Fibroblast of villous mesenchyme (primary cell): ENCODE data around the gene MTCP1. TPM values are rescaled to one million over a fixed set of nuclear protein-coding genes. Genes with fewer than 3 reads are reported as not detected.

Experiments
- DNase-seq: peaks from one replicate; pipeline ENCODE4 v3.0.0-alpha.2; 2010; ENCODE audit warnings: low read depth
- H3K4me3 ChIP-seq: 2 replicates; pipeline ENCODE4 v1.5.1; 2011; ENCODE audit warnings: low read depth, mild to moderate bottlenecking, low read length
- total RNA-seq: library from RNA; depleted of rRNA; stranded (reverse); fragments of >200 nt; gene quantifications from 2 replicates; pipeline ENCODE4 v1.2.3, GENCODE V29; 2012
- TF ChIP-seq, protein P1 (sequence below): IDR thresholded peaks from 2 replicates; pipeline ENCODE4 v1.5.1; 2012; ENCODE audit warnings: low read depth, mild to moderate bottlenecking, low read length; ENCODE audit not compliant: insufficient read depth

MTCP1 gene
- total RNA-seq, 1 donor = 2.2 TPM

DNA sequence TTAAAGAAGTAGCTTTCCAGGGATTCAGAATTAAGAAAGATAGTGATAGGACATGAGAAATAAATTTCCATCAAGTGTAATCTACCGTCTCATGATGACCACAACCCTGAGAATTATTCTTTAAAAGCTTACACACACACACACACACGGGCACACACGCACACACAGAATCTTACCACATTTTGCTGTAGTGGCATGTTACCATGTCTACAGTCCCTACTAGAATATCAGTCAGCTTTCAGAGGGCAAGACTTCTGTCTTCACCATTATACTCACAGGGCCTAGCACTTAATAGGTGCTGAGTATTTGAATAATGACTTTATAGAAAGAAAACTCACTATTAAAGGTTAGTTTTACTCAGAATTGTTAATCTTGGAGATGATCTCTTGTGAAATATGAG lies 15.4 kb downstream of the MTCP1 start:
- no peak for DNase-seq
- TF ChIP-seq, protein P1, sequence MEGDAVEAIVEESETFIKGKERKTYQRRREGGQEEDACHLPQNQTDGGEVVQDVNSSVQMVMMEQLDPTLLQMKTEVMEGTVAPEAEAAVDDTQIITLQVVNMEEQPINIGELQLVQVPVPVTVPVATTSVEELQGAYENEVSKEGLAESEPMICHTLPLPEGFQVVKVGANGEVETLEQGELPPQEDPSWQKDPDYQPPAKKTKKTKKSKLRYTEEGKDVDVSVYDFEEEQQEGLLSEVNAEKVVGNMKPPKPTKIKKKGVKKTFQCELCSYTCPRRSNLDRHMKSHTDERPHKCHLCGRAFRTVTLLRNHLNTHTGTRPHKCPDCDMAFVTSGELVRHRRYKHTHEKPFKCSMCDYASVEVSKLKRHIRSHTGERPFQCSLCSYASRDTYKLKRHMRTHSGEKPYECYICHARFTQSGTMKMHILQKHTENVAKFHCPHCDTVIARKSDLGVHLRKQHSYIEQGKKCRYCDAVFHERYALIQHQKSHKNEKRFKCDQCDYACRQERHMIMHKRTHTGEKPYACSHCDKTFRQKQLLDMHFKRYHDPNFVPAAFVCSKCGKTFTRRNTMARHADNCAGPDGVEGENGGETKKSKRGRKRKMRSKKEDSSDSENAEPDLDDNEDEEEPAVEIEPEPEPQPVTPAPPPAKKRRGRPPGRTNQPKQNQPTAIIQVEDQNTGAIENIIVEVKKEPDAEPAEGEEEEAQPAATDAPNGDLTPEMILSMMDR = no peak
- no peak overlapping the region for H3K4me3 ChIP-seq

DNA sequence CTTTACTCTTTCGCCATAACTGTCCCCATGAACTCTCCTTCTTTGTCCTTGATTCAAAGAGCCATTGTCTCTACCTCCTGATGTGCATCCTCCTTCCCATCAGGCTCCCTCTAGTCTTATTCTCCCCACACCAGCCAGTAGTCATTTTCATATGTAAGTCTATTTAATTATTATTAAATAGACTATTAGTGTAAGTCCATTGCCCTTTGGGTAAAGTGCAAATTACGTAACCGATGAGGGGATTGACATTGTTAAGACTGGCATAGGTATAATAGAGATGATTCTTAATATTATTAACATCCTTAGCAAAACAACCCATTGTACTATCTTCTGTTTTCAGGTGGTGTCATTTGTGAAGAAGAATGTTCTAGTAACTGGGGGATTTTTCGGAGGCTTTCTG lies 16.7 kb downstream of the MTCP1 start:
- no peak overlapping the region for H3K4me3 ChIP-seq
- TF ChIP-seq, protein P1 = no peak
- DNase-seq = no peak

DNA sequence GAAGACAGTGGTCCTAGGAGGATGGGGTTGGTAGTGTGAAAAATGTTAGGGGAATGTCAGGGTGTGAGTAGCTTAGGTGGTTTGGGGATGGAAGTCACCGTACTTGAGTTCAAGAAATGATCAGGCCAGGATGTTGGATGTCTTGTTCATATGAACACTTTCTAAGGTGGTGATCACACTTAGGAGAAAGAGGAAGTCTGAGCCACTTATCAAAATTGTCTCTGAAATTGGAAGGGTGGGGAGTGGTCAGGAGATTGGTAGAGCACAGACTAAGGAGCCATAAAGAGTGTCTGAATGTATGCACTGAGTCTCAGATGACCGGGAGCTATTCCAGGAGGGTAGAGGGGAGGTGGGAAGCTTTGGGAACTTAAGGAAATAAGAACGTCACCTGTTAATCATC lies 17.3 kb downstream of the MTCP1 start:
- H3K4me3 ChIP-seq = no peak overlapping the region
- TF ChIP-seq, protein P1 = no peak
- DNase-seq = no peak

DNA sequence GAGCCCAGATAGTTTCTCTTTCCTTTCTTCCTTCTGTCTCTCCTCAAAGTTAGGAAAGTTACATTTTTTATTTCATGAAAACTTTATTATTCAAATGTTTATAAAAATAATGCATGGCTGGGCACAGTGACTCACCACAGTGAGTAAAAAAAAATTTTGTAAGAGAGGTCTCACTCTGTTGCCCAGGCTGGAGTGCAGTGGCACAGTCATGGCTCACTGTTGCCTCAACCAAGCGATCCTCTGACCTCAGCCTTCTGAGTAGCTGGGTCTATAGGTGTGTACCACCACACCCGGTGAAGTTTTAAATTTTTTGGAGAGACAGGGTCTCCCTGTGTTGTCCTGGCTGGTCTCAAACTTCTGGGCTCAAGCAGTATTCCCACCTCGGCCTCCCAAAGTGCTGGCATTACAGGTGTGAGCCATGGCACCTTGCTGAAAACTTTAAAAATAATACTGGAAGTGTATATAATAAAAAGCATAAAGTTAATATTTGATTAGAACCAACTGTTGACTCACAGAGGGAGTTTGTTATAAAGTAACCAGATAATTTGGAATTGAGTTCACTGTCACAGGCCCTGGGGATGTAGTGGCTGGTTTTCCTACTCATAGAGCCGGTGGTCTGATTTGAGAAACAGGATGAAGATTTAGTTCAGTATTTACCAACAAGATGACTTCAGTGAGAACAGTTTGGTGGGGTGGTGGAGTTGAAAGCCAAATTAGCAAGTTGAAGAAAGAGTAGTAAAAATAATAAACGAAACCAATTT lies 18.0 kb downstream of the MTCP1 start:
- no peak for DNase-seq
- no peak overlapping the region for H3K4me3 ChIP-seq
- TF ChIP-seq, protein P1 = no peak

DNA sequence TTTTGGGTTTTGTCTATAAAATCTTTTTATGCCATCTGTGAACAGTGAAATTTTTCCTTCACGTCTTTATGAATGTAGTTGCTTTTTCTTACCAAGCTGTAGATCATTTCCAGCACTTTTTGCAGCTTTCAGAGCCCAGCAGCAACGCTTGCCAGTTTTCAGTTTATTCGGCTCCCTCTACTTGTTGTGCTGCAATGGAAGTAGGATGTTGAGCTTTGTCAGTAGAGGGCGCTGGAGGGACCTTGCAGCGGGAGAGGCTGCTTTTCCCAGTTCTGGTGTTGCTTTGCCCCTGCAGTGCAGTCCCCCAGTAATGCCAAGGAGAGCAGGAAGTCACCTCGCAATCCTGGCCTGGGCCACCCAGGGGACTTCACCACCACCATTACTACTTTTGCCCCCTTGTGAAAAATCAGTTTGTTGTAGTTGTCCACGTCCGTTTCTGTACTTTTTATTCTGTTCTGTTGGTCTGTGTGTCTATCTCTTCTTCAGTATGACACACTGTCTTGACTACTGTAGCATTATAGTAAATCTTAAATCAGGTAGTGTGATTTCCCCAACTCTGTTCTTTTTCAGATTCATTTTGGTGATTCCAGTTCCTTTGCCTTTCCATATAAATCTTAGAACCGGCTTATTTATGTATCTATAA lies 21.8 kb downstream of the MTCP1 start:
- no peak overlapping the region for H3K4me3 ChIP-seq
- TF ChIP-seq, protein P1 = peak; percentile 72
- peak; percentile 67 for DNase-seq

DNA sequence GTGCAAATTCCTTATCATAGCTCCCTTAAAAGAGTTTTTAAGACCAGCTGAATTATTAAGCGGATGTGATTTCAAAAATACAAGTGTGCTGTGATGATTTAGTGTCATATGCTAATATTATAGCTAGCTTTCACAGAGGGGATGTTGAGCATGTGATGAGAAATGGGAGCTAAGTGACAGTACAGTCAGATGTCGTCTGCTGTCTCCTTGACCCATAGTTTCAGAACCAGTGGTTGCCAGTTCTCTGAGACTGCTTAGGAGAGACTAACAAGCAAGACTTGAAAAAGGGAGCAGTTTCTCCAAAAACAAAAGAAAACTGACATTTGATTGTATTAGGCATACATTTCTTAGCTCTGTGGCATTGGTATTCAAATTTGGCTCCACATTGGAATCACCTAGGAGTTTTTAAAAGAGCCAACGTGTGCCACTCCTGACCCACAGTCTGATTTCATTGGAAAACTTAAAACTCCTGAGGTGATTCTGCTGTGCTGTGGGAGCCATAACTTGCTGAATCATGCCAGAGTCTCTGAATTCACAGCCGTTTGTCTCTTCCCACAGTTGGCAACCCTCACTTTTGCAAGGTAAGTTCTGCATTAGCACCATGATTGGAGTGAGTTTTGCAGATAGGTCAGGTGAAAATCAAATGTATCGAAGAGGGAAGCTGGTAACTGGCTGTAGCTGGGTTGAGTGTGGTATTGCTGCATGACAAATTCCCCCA lies 24.0 kb downstream of the MTCP1 start:
- TF ChIP-seq, protein P1 = no peak
- no peak for DNase-seq
- H3K4me3 ChIP-seq = no peak overlapping the region
